Loucy (cell line): ENCODE data around the gene SULT1C4.

Experiments
- H2AFZ ChIP-seq: fragments of 200-600 bp; sonication (generic); 2 replicates; pipeline ENCODE4 v1.6.0; 2016; ENCODE audit warnings: antibody characterized with exemption, mild to moderate bottlenecking, low read length, moderate library complexity
- H3F3A ChIP-seq: fragments of 200-600 bp; 2 replicates; pipeline ENCODE4 v1.6.0; 2016; ENCODE audit warnings: antibody characterized with exemption, low read depth, mild to moderate bottlenecking
- H3K27me3 ChIP-seq: fragments of 200-600 bp; sonication (generic); 2 replicates; pipeline ENCODE4 v1.6.1; 2014; ENCODE audit warnings: low read length, mild to moderate bottlenecking; ENCODE audit not compliant: insufficient read depth, poor library complexity, severe bottlenecking
- H3K36me3 ChIP-seq: fragments of 200-600 bp; sonication (generic); 2 replicates; pipeline ENCODE4 v1.6.1; 2016; ENCODE audit warnings: low read length; ENCODE audit not compliant: insufficient read depth
- H3K4me1 ChIP-seq: fragments of 200-600 bp; sonication (generic); 2 replicates; pipeline ENCODE4 v1.5.1; 2014; ENCODE audit warnings: low read length, mild to moderate bottlenecking; ENCODE audit not compliant: insufficient read depth, poor library complexity, severe bottlenecking
- H3K4me2 ChIP-seq: fragments of 200-600 bp; sonication (generic); 2 replicates; pipeline ENCODE4 v1.6.0; 2014; ENCODE audit warnings: antibody characterized with exemption, low read length, low read depth, mild to moderate bottlenecking; ENCODE audit not compliant: poor library complexity, severe bottlenecking
- H3K4me3 ChIP-seq: fragments of 200-600 bp; sonication (generic); 2 replicates; pipeline ENCODE4 v1.5.1; 2014; ENCODE audit warnings: low read length, mild to moderate bottlenecking, mixed read lengths; ENCODE audit not compliant: poor library complexity, severe bottlenecking
- H3K79me2 ChIP-seq: fragments of 200-600 bp; sonication (generic); 2 replicates; pipeline ENCODE4 v1.6.1; 2014; ENCODE audit warnings: low read length; ENCODE audit not compliant: insufficient read depth
- H3K9ac ChIP-seq: fragments of 200-600 bp; sonication (generic); 2 replicates; pipeline ENCODE4 v1.6.0; 2014; ENCODE audit warnings: mild to moderate bottlenecking, low read depth, low read length, moderate library complexity; ENCODE audit not compliant: poor library complexity, severe bottlenecking
- H3K9me2 ChIP-seq: fragments of 200-600 bp; sonication (generic); replicated peaks from 2 replicates; pipeline ENCODE4 v1.6.1; 2016; ENCODE audit warnings: low read depth, low read length, mixed read lengths
- H3K9me3 ChIP-seq: fragments of 200-600 bp; sonication (generic); 2 replicates; pipeline ENCODE4 v1.6.1; 2014; ENCODE audit warnings: mild to moderate bottlenecking, antibody characterized with exemption, low read length, low read depth; ENCODE audit not compliant: insufficient read depth
- H4K20me1 ChIP-seq: fragments of 200-600 bp; sonication (generic); 2 replicates; pipeline ENCODE4 v1.6.0; 2014; ENCODE audit warnings: antibody characterized with exemption, low read length, mild to moderate bottlenecking; ENCODE audit not compliant: insufficient read depth, poor library complexity, severe bottlenecking
- EZH2phosphoT487 ChIP-seq: fragments of 200-600 bp; IDR thresholded peaks from 2 replicates; pipeline ENCODE4 v1.6.1; 2018; ENCODE audit warnings: antibody characterized with exemption, mild to moderate bottlenecking, moderate library complexity, borderline replicate concordance
- TF ChIP-seq, protein P1 (sequence below): fragments of 200-600 bp; sonication (generic); conservative IDR thresholded peaks from 2 replicates; pipeline ENCODE4 v1.5.1; 2014; ENCODE audit warnings: mild to moderate bottlenecking, antibody characterized with exemption, low read length

The SULT1C4 gene

DNA sequence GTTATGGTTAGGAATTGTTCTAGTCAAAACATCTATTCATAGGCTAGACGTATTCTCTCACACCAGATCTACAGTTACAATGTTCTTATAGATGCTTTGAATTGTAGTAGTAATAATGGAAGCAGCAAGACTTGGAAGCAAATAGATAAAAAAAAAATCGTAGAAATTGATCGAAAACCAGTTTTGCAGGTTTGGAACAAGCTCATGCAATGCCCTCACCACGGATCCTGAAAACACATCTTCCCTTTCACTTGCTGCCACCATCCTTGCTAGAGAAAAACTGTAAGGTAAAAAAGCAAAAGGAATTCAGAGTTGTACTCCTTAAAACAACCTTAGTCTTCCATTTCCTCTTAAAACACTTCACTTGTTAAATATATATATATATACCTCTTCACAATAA, 4.4 kb downstream of the SULT1C4 start:
- no peaks in the 10 kb centered on the region for H3K36me3 ChIP-seq
- H3K9ac ChIP-seq = no peak overlapping the region
- no peaks in the 10 kb centered on the region for H3F3A ChIP-seq
- TF ChIP-seq, protein P1, sequence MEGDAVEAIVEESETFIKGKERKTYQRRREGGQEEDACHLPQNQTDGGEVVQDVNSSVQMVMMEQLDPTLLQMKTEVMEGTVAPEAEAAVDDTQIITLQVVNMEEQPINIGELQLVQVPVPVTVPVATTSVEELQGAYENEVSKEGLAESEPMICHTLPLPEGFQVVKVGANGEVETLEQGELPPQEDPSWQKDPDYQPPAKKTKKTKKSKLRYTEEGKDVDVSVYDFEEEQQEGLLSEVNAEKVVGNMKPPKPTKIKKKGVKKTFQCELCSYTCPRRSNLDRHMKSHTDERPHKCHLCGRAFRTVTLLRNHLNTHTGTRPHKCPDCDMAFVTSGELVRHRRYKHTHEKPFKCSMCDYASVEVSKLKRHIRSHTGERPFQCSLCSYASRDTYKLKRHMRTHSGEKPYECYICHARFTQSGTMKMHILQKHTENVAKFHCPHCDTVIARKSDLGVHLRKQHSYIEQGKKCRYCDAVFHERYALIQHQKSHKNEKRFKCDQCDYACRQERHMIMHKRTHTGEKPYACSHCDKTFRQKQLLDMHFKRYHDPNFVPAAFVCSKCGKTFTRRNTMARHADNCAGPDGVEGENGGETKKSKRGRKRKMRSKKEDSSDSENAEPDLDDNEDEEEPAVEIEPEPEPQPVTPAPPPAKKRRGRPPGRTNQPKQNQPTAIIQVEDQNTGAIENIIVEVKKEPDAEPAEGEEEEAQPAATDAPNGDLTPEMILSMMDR = no peak
- no peak for TF ChIP-seq EZH2phosphoT487
- peaks cover 22% of the 10 kb centered on the region for H3K4me1 ChIP-seq
- no peaks in the 10 kb centered on the region for H3K79me2 ChIP-seq
- H3K4me2 ChIP-seq = no peak overlapping the region
- H3K9me2 ChIP-seq = no peaks in the 10 kb centered on the region
- no peaks in the 10 kb centered on the region for H3K9me3 ChIP-seq
- H4K20me1 ChIP-seq = no peaks in the 10 kb centered on the region
- no peak overlapping the region for H3K4me3 ChIP-seq
- H3K27me3 ChIP-seq = no peaks in the 10 kb centered on the region
- H2AFZ ChIP-seq = no peak overlapping the region

DNA sequence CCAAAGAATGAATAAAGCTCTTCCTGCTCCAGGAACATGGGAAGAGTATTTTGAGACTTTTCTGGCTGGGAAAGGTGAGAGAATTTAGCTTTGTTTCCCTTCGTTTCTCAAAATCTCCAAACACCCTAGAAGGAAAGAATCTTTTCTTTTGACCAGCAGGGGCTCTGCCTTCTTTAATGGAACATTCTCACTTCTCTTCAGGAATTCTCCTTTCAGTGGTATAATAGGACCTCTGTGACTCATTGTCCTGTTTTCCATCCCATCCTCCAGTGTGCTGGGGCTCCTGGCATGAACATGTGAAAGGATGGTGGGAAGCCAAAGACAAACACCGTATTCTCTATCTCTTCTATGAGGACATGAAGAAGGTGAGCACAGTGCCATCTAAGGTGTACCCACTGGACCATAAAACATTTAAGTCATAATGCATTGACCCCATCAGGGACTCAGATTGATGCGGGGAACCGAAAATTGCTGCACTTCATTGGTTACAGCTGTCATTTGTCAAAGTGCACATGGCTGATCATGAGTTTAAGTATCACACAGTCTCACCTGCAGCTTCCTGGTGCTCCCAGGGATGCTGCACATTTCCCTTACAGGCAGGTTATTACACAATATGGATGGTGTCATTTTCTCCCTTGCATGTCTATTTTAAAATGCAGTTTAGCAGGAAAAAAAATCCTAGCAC, 5.5 kb downstream of the SULT1C4 start:
- no peaks in the 10 kb centered on the region for H3F3A ChIP-seq
- peaks cover 19% of the 10 kb centered on the region for H3K4me1 ChIP-seq
- H3K4me3 ChIP-seq = no peak overlapping the region
- H3K9me2 ChIP-seq = no peaks in the 10 kb centered on the region
- H3K79me2 ChIP-seq = no peaks in the 10 kb centered on the region
- no peak overlapping the region for H2AFZ ChIP-seq
- no peaks in the 10 kb centered on the region for H3K9me3 ChIP-seq
- TF ChIP-seq, protein P1 = no peak; the same call in 1 of the 2 replicates
- no peak for TF ChIP-seq EZH2phosphoT487
- H3K4me2 ChIP-seq = no peak overlapping the region
- H3K27me3 ChIP-seq = no peaks in the 10 kb centered on the region
- no peaks in the 10 kb centered on the region for H3K36me3 ChIP-seq
- no peak overlapping the region for H3K9ac ChIP-seq
- no peaks in the 10 kb centered on the region for H4K20me1 ChIP-seq

DNA sequence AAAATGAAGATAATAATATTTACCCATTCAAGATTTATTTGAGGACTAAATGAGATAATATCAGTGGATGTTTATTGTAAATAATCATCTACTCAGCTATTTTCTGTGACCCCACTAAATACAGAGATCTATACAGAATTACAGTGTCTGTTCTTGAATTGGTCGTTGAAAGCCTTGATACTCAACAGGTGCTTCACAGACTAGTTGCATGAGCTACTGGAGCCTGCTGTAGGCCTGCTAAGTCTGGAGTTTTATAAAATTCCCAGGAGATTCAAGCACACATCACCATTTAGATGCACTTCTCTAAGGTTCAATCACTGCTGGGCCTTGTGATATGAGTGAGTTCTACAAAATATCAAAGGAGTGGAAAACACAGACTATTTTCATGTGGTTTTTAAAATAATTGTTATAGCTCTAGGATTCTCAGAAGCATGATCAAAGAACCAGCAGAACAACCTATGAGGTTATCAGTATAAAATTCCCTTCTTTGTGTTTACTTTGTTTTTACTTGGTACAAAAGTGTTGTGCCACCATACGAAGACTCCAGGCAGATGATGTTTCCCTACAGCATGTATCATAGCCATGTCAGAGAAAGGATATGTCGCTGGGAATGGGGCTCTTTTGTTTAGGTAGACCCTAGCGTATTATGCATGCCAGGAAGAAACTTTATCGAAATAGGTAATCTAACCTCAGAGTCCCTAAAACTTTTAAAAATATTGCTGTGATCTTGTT, 7.1 kb downstream of the SULT1C4 start:
- Histone ChIP-seq H3K9me3 (no peaks in the 10 kb centered on the region), H3K4me2 (no peak overlapping the region), H3K27me3 (no peaks in the 10 kb centered on the region), H4K20me1 (no peaks in the 10 kb centered on the region), H3K9me2 (no peaks in the 10 kb centered on the region), H3K79me2 (no peaks in the 10 kb centered on the region), H3K4me3 (no peak overlapping the region), H2AFZ (no peak overlapping the region), H3K36me3 (no peaks in the 10 kb centered on the region), H3F3A (no peaks in the 10 kb centered on the region), H3K9ac (no peak overlapping the region), H3K4me1 (peaks cover 8% of the 10 kb centered on the region)
- TF ChIP-seq, protein P1 = no peak
- TF ChIP-seq EZH2phosphoT487 = no peak
